RPMI7951 (cell line): Measurements from ENCODE around the gene TBC1D14. TPM values are rescaled to one million over a fixed set of nuclear protein-coding genes. Genes with fewer than 3 reads are reported as not detected.
"Not testable (repeated sequence)": the region's sequence is repeated elsewhere in the genome, so short reads cannot be mapped to it uniquely, and the experiment has no call there.

Experiments used
- DNase-seq: peaks from one replicate; pipeline ENCODE4 v3.0.0-alpha.2; 2012; ENCODE audit warnings: low read depth
- total RNA-seq: library from RNA; depleted of rRNA; stranded (reverse); fragments of >200 nt; shearing (Covaris generic); gene quantifications from 2 replicates; pipeline ENCODE4 v1.2.3, GENCODE V29; 2014; rRNA removed

TBC1D14 gene
- total RNA-seq, 1 experiment from 2014 or later = 23.3 TPM

- not testable (repeated sequence) for DNase-seq
Observed at GRCh38 chr4:7079909-7080308, 170.3 kb downstream of the TBC1D14 start.

Other genes starting within 250 kb of the TBC1D14 start
- gene S100P, start 215.9 kb upstream of the TBC1D14 start, total RNA-seq = not detected in 2 replicates
- 53.2 and 61.4 TPM in 2 replicates for gene MRFAP1L1, start 200.0 kb upstream of the TBC1D14 start, total RNA-seq
- gene BLOC1S4, start 193.7 kb upstream of the TBC1D14 start, total RNA-seq = 11.5 and 21.2 TPM in 2 replicates
- gene KIAA0232, start 127.1 kb upstream of the TBC1D14 start, total RNA-seq = 14.1 and 17.4 TPM in 2 replicates
- 4.7 and 5.8 TPM in 2 replicates for gene TADA2B, start 133.5 kb downstream of the TBC1D14 start, total RNA-seq
- 31.5 and 32.1 TPM in 2 replicates for gene GRPEL1, start 158.2 kb downstream of the TBC1D14 start, total RNA-seq